ENCODE results near the gene MARK2.
"Not testable (repeated sequence)": the region's sequence is repeated elsewhere in the genome, so short reads cannot be mapped to it uniquely, and the experiment has no call there.

Gene MARK2

DNA sequence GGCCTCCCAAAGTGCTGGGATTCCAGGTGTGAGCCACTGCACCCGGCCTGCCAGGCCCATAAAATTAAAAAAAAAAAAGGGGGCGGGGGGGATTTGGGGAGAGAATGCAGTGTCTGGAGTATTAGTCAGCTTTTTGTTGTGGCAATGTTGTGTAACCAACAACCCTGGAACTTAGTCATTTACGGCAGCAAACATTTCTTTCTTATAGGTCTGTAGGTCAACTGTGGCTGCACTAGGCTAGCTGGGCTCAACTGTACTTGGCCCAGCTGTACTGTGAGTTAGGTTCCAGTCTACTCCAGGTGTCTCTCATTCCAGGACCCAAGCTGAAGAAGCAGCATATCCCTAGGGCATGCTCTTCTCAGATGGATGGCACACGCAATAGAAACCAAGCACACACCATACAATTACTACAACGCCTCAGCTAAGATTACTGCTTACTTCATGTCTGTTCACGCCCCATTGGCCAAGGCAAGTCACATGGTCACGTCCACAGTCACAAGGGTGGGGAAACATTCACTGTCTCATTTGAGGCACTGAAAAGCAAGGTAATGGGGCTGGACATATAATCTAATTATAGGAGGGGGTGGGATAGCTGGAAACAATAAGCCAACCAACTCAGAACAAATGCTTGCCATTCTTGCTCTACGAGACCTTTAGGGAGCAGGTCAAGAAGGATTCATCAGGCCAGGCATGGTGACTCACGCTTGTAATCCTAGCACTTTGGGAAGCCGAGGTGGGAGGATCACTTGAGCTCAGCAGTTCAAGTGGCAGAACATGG lies 36.1 kb upstream of the MARK2 start:
- DNase-seq, result peak; percentile 29
- TF ChIP-seq, protein P1, sequence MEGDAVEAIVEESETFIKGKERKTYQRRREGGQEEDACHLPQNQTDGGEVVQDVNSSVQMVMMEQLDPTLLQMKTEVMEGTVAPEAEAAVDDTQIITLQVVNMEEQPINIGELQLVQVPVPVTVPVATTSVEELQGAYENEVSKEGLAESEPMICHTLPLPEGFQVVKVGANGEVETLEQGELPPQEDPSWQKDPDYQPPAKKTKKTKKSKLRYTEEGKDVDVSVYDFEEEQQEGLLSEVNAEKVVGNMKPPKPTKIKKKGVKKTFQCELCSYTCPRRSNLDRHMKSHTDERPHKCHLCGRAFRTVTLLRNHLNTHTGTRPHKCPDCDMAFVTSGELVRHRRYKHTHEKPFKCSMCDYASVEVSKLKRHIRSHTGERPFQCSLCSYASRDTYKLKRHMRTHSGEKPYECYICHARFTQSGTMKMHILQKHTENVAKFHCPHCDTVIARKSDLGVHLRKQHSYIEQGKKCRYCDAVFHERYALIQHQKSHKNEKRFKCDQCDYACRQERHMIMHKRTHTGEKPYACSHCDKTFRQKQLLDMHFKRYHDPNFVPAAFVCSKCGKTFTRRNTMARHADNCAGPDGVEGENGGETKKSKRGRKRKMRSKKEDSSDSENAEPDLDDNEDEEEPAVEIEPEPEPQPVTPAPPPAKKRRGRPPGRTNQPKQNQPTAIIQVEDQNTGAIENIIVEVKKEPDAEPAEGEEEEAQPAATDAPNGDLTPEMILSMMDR (IDR thresholded peaks at IDR 0.05; ENCODE audit: low read depth, low read length), result no peak
- Histone ChIP-seq H3K4me1 (peaks cover 3% of the 10 kb centered on the region; the same call in 1 of the 2 replicates), H3K9me3 (no peaks in the 10 kb centered on the region), H3K27me3 (no peaks in the 10 kb centered on the region), H3K4me3 (ENCODE audit: low read depth, low read length) (no peak overlapping the region), H3K36me3 (no peaks in the 10 kb centered on the region)

DNA sequence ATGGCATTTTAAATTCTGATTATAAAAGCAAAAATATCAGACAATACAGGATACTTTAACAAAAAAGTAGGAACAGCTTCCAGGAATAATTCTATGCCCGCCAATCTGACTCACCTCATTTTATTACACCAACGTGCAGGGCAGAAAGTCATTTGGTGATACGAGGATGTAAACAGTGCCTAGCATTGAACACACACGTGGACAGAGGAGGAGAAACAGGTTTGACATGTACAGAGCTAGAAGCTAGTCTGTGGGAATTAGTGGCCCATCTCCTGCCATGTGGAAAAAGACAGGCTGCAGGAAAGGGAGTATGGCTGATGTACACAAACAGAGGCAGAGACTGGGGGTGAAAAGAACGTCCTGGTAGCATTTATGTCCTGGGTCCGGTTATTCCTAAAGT lies 34.7 kb upstream of the MARK2 start:
- no peak overlapping the region for H3K4me3 ChIP-seq (ENCODE audit: low read depth, low read length)
- no peaks in the 10 kb centered on the region for H3K27me3 ChIP-seq
- no peaks in the 10 kb centered on the region for H3K9me3 ChIP-seq
- peaks cover 3% of the 10 kb centered on the region; the same call in 1 of the 2 replicates for H3K4me1 ChIP-seq
- TF ChIP-seq, protein P1 (IDR thresholded peaks at IDR 0.05; ENCODE audit: low read depth, low read length), result no peak
- no peak for DNase-seq
- H3K36me3 ChIP-seq, result no peaks in the 10 kb centered on the region

DNA sequence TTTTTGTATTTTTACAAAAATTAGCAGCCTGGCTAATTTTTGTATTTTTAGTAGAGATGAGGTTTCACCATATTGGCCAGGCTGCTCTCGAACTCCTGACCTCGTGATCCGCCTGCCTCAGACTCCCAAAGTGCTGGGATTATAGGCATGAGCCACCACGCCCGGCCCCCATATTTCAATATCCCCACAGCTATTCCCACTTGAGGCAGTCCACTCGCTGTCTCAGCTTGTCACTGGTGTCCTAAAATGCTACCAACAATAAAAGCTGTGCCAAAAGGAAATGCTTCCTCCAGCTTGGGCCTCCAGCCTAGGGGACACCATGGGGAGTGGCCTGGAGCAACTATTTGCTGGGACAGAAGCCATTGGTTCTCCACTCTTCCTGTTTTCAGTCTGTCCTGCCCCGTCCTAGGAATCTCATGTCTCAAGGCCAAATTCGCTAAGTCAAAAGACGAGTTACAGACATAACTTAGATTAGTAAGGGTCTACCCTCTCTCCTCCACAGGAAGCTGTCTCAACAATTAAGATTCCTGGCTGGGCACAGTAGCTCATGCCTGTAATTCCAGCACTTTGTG lies 33.0 kb upstream of the MARK2 start:
- H3K36me3 ChIP-seq, result no peaks in the 10 kb centered on the region
- no peaks in the 10 kb centered on the region for H3K9me3 ChIP-seq
- no peaks in the 10 kb centered on the region for H3K27me3 ChIP-seq
- no peak for DNase-seq
- TF ChIP-seq, protein P1 (IDR thresholded peaks at IDR 0.05; ENCODE audit: low read depth, low read length), result no peak
- H3K4me1 ChIP-seq, result peaks cover 3% of the 10 kb centered on the region; the same call in 1 of the 2 replicates
- H3K4me3 ChIP-seq (ENCODE audit: low read depth, low read length), result no peak overlapping the region

DNA sequence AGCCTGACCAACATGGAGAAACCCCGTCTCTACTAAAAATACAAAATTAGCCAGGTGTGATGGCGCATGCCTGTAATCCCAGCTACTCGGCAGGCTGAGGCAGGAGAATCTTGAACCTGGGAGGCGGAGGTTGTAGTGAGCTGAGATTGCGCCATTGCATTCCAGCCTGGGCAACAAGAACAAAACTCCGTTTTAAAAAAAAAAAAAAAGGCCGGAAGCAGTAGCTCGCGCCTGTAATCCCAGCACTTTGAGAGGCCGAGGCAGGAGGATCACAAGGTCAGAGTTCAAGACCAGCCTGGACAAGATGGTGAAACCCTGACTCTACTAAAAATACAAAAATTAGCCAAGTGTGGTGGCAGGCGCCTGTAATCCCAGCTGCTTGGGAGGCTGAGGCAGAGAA lies 28.5 kb upstream of the MARK2 start:
- DNase-seq; H3K9me3 ChIP-seq; H3K36me3 ChIP-seq; H3K4me1 ChIP-seq; H3K4me3 ChIP-seq (ENCODE audit: low read depth, low read length); H3K27me3 ChIP-seq: not testable (repeated sequence)

DNA sequence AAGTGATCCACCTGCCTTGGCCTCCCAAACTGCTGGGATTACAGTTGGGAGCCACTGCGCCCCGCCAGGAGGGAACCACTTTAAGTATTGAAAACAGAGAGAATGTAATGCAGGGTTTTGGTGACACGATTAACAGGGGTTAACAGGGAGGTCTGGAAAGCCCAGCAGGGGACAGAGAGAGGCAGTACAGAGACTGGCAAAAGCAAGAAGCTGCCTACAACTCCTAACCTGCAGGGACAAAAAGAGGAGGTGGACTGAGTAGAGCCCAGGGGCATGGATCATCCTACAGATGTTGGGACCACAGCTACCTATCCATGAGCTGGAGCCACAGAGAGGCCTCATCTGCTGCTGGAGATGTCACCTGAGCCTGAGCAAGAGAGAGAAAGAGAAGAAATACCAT lies 27.4 kb upstream of the MARK2 start:
- TF ChIP-seq, protein P1 (IDR thresholded peaks at IDR 0.05; ENCODE audit: low read depth, low read length), result no peak
- Histone ChIP-seq H3K9me3 (no peaks in the 10 kb centered on the region), H3K4me3 (ENCODE audit: low read depth, low read length) (no peak overlapping the region), H3K4me1 (no peaks in the 10 kb centered on the region), H3K27me3 (no peaks in the 10 kb centered on the region), H3K36me3 (0 out of 2 replicates have a peak, but pooled peaks cover 4% of the 10 kb centered on the region)
- DNase-seq, result no peak

DNA sequence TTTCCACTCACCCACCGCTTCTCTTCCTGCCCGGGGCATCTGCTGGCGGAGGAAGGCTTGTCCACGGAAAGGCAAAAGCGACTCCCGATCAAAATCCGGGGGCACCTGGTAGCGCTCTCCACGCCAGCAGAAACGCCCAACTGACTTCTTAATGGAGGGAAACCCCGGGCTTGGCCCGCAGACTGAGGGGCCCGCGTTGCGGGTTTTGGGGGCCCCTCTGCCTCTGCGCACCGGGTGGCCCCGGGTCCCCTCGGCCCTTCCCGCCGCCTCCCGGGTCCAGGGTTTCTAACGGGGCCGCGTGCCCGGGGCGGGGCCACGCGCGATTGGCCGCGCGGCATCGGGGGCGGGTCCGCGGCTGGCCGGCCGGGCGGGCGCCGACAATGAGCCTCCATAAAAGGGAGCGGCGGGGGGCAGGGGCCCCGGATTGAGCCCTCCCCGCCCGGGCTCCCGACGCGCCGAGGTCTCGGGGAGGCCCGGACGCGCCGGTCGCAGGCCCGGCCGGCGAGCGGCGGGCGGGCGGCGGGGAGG lies 25.8 kb upstream of the MARK2 start, which contains the start of gene SPINDOC:
SPINDOC (plus strand) TSS at position 422 of the 528 bp plus-strand sequence. CDS start 231 bp downstream, outside the sequence.
- Histone ChIP-seq H3K36me3 (0 out of 2 replicates have a peak, but pooled peaks cover 11% of the 10 kb centered on the region), H3K4me3 (ENCODE audit: low read depth, low read length) (peak within 1 kb of the TSS; percentile 73), H3K4me1 (no peaks in the 10 kb centered on the region), H3K9me3 (no peaks in the 10 kb centered on the region), H3K27me3 (no peaks in the 10 kb centered on the region)
- TF ChIP-seq, protein P1 (IDR thresholded peaks at IDR 0.05; ENCODE audit: low read depth, low read length), result no peak
- DNase-seq, result peak; percentile 75

Data from BE2C (cell line).